ENCODE results near the gene CRISP3.

- TF ChIP-seq CTCF (IDR thresholded peaks at IDR 0.05) (no peak), POLR2A (IDR thresholded peaks at IDR 0.05) (no peak)
Observed at GRCh38 chr6:49713346-49713745, 30.8 kb downstream of the CRISP3 start, which contains the start of gene CRISP2.

Data from thyroid gland (tissue), 4 donors.